ENCODE results near the gene RMDN3. TPM values are rescaled to one million over a fixed set of nuclear protein-coding genes. Genes with fewer than 3 reads are reported as not detected.

The RMDN3 gene
- total and polyA plus RNA-seq, 9 of the 15 experiments (the other 6 are each of a cell fraction or from before 2014, with no cell fraction given): 8.1 to 38.2 (median 25.9) TPM

- TF ChIP-seq MEF2D (tag; conservative IDR thresholded peaks at IDR 0.05; ENCODE audit: low read depth): no peak
- TF ChIP-seq ZNF316 (IDR thresholded peaks at IDR 0.05): no peak
- TF ChIP-seq ZNF184 (CRISPR knock-in tag; IDR thresholded peaks at IDR 0.05): no peak
- no peak; the same call in 1 of the 2 replicates for TF ChIP-seq IRF1 (CRISPR knock-in tag; IDR thresholded peaks at IDR 0.05; ENCODE audit: borderline replicate concordance)
- peak; percentile 72 to 82; a peak in 3 of 4 replicates for TF ChIP-seq TRIM24 (IDR thresholded peaks at IDR 0.05)
- TF ChIP-seq ZEB2 (IDR thresholded peaks at IDR 0.05): no peak
- no peak for TF ChIP-seq RBM25 (IDR thresholded peaks at IDR 0.05; ENCODE audit: low read depth, low read length, severe bottlenecking)
- TF ChIP-seq FIP1L1 (IDR thresholded peaks at IDR 0.05; ENCODE audit: low read depth, low read length, poor library complexity, severe bottlenecking): peak; percentile 65
- TF ChIP-seq TAF9B (IDR thresholded peaks at IDR 0.05; ENCODE audit: partially characterized antibody): peak; percentile 78
- TF ChIP-seq RREB1 (CRISPR knock-in tag; IDR thresholded peaks at IDR 0.05): no peak
- TF ChIP-seq GTF2A2 (tag; IDR thresholded peaks at IDR 0.05): no peak
- TF ChIP-seq KLF6 (CRISPR knock-in tag; IDR thresholded peaks at IDR 0.05; ENCODE audit: borderline replicate concordance): peak; percentile 14; the same call in 1 of the 2 replicates
- TF ChIP-seq PHF8 (IDR thresholded peaks at IDR 0.05; ENCODE audit: borderline replicate concordance, low read length): peak; percentile 91; the same call in 1 of the 2 replicates
- TF ChIP-seq HNRNPH1 (optimal IDR thresholded peaks at IDR 0.05; ENCODE audit: low read depth, low read length): no peak
- peak; percentile 77 for TF ChIP-seq EP400 (IDR thresholded peaks at IDR 0.05)
- TF ChIP-seq THAP7 (CRISPR knock-in tag; IDR thresholded peaks at IDR 0.05): no peak
- TF ChIP-seq PTRF (tag; IDR thresholded peaks at IDR 0.05): no peak
- peak in 1 of 2 experiments; percentile 62; a peak in 2 of 4 replicates for TF ChIP-seq CSDE1 (IDR thresholded peaks at IDR 0.05)
- peak; percentile 87 for TF ChIP-seq VEZF1 (CRISPR knock-in tag; IDR thresholded peaks at IDR 0.05)
- peak; percentile 23; the same call in 1 of the 2 replicates for TF ChIP-seq PHB (CRISPR knock-in tag; IDR thresholded peaks at IDR 0.05)
Observed at GRCh38 chr15:40754883-40755811, at the start of gene RMDN3 (continued).

All from K562 (cell line).